Posterior vena cava (tissue), 2 donors: ENCODE measurements around the gene OR52N2. TPM values are rescaled to one million over a fixed set of nuclear protein-coding genes. Genes with fewer than 3 reads are reported as not detected.

Source experiments
- DNase-seq: peaks from one replicate; pipeline ENCODE4 v3.0.0-alpha.2; 2020; ENCODE audit warnings: low spot score
- intact Hi-C, 2 donors: fragments of 100-400 bp; cut with DNase I; formaldehyde crosslinking; loops; one replicate each; pipeline versions ENCODE4 v1.14.1 to v1.14.2; 2022 to 2023
- total RNA-seq, 2 donors: library from RNA; stranded (reverse); fragmentation: NEBNext Ultra II Directional; extraction: Animal tissue kit (Norgen Biotek cat#: 25700); gene quantifications; one replicate each; pipeline ENCODE4 v1.2.1, GENCODE V29; 2021
- donor health status: DM: yes; HTN: yes; CAD: no.
- donor health status: DM: yes; HTN: yes; CAD: no.

OR52N2 gene
- total RNA-seq, 2 donors from 2014 or later: not detected

GRCh38 chr11:5865826-5866225 lies 57.1 kb downstream of the OR52N2 start:
- DNase-seq: no peak
- intact Hi-C loops: no loop called here

Other genes with a start within 250 kb of the OR52N2 start
- gene OR52B6, start 228.0 kb upstream of the OR52N2 start, total RNA-seq: not detected
- gene TRIM6, start 212.3 kb upstream of the OR52N2 start, total RNA-seq: 1 to 10 TPM; 1.8 to 3.2 TPM
- 1 to 10 TPM; 4.1 to 4.5 TPM for gene TRIM34, start 183.9 kb upstream of the OR52N2 start, total RNA-seq
- 10 to 100 TPM; 18.1 to 20.2 TPM for gene TRIM5, start 123.8 kb upstream of the OR52N2 start, total RNA-seq
- gene TRIM22, start 119.1 kb upstream of the OR52N2 start, total RNA-seq: 10 to 100 TPM; 40.7 to 60.4 TPM
- gene OR56B1, start 72.5 kb upstream of the OR52N2 start, total RNA-seq: under 1 TPM in 1 of 2 donors, not detected in 1; 0.19 TPM
- under 1 TPM in 1 of 2 donors, not detected in 1; 0.24 TPM for gene OR52N4, start 54.7 kb upstream of the OR52N2 start, total RNA-seq
- gene OR52N5, start 25.6 kb upstream of the OR52N2 start, total RNA-seq: not detected
- gene OR52N1, start 17.7 kb upstream of the OR52N2 start, total RNA-seq: not detected
- not detected for gene OR52E6, start 33.0 kb downstream of the OR52N2 start, total RNA-seq
- gene OR52E8, start 48.8 kb downstream of the OR52N2 start, total RNA-seq: not detected
- not detected for gene OR52E4, start 71.7 kb downstream of the OR52N2 start, total RNA-seq
- not detected for gene OR52E5, start 84.3 kb downstream of the OR52N2 start, total RNA-seq
- gene OR56A3, start 133.3 kb downstream of the OR52N2 start, total RNA-seq: not detected
- gene OR56A5, start 159.6 kb downstream of the OR52N2 start, total RNA-seq: not detected
- gene OR52L1, start 178.1 kb downstream of the OR52N2 start, total RNA-seq: not detected
- not detected for gene OR56A4, start 198.0 kb downstream of the OR52N2 start, total RNA-seq
- gene OR56A1, start 221.8 kb downstream of the OR52N2 start, total RNA-seq: under 1 TPM in 1 of 2 donors, not detected in 1; 0.05 TPM